Endothelial cell of umbilical vein (primary cell): ENCODE measurements around the gene SLC14A1. TPM values are rescaled to one million over a fixed set of nuclear protein-coding genes. Genes with fewer than 3 reads are reported as not detected.

Source experiments
- BruUV-seq: library from RNA; stranded (reverse); fragments of 400-500 nt; replicated peaks from 2 replicates; lab custom pipeline; 2021; lab: Mats Ljungman, UMichigan
- CTCF ChIA-PET: fragments of 300-600, 350-600 bp; sonication (Branson Sonifier 250); formaldehyde crosslinking; loops from one replicate; lab custom pipeline; 2021; ENCODE audit warnings: antibody characterized with exemption, inconsistent platforms; lab: Charles Lee
- POLR2A ChIA-PET: fragments of 300-600, 350-600 bp; sonication (Branson Sonifier 250); formaldehyde crosslinking; loops from one replicate; lab custom pipeline; 2021; ENCODE audit warnings: antibody characterized with exemption, inconsistent platforms; lab: Charles Lee
- DNase-seq: peaks from one replicate; pipeline ENCODE4 v3.0.0-alpha.2; 2011; ENCODE audit warnings: low read depth, low spot score
- FAIRE-seq: peaks from 2 replicates; lab custom pipeline; 2011; peaks lifted over from hg19 to GRCh38; lab: Jason Lieb, UNC
- H2AFZ ChIP-seq: 2 replicates; pipeline ENCODE4 v1.6.0; 2012; ENCODE audit warnings: low read depth, low read length, control low read depth, inconsistent platforms
- H3K27ac ChIP-seq: 2 replicates; pipeline ENCODE4 v1.5.1; 2011; ENCODE audit warnings: low read depth, mild to moderate bottlenecking, control low read depth, low read length, moderate library complexity; ENCODE audit not compliant: insufficient read depth
- H3K27me3 ChIP-seq, 2 experiments: 2 replicates each; pipeline versions ENCODE4 v1.6.0 to v1.6.1; 2011; ENCODE audit warnings: low read length in 2 of 2, mixed read lengths in 1 of 2; ENCODE audit not compliant: control insufficient read depth in 2 of 2, insufficient read depth in 2 of 2
- H3K36me3 ChIP-seq, 2 experiments: 2 replicates in 1 of 2; 3 replicates in 1 of 2; pipeline ENCODE4 v1.5.1; 2011; ENCODE audit warnings: low read length in 2 of 2, mild to moderate bottlenecking in 1 of 2, moderate library complexity in 1 of 2; ENCODE audit not compliant: control insufficient read depth in 2 of 2, insufficient read depth in 2 of 2; ENCODE audit errors: extremely low read depth in 1 of 2
- H3K4me1 ChIP-seq: 3 replicates; pipeline ENCODE4 v1.5.1; 2011; ENCODE audit warnings: mild to moderate bottlenecking, low read length; ENCODE audit not compliant: control insufficient read depth, insufficient read depth; ENCODE audit errors: extremely low read depth
- H3K4me2 ChIP-seq: 2 replicates; pipeline ENCODE4 v1.6.1; 2011; ENCODE audit warnings: low read length, control low read depth, mixed read lengths; ENCODE audit not compliant: insufficient read depth
- H3K4me3 ChIP-seq, 3 experiments: fragments of 200-600 bp in 1 of 3; sonication (generic), shearing (Covaris generic) in 1 of 3; replicated peaks in 1 of 3; 2 replicates each; pipeline ENCODE4 v1.5.1; 2011 to 2016; ENCODE audit warnings: control low read depth in 3 of 3, low read length in 3 of 3, mild to moderate bottlenecking in 2 of 3, inconsistent platforms in 1 of 3, low read depth in 1 of 3, moderate library complexity in 1 of 3; ENCODE audit not compliant: insufficient read depth in 1 of 3
- H3K79me2 ChIP-seq: 2 replicates; pipeline ENCODE4 v1.6.0; 2012; ENCODE audit warnings: low read length, inconsistent platforms; ENCODE audit not compliant: control insufficient read depth, insufficient read depth
- H3K9ac ChIP-seq: replicated peaks from 2 replicates; pipeline ENCODE3; 2011; ENCODE audit warnings: low read length, control low read depth; ENCODE audit not compliant: insufficient read depth; ENCODE audit errors: extremely low read depth
- H3K9me1 ChIP-seq: replicated peaks from 3 replicates; pipeline ENCODE4 v1.6.0; 2011; ENCODE audit warnings: mild to moderate bottlenecking, low read length; ENCODE audit not compliant: control insufficient read depth, insufficient read depth; ENCODE audit errors: extremely low read depth
- H3K9me3 ChIP-seq: replicated peaks from 2 replicates; pipeline ENCODE4 v1.5.1; 2012; ENCODE audit warnings: low read length, inconsistent platforms; ENCODE audit not compliant: control insufficient read depth, insufficient read depth
- H4K20me1 ChIP-seq: replicated peaks from 2 replicates; pipeline ENCODE3; 2011; ENCODE audit warnings: mild to moderate bottlenecking, low read length; ENCODE audit not compliant: control insufficient read depth, insufficient read depth; ENCODE audit errors: extremely low read depth
- CTCF ChIP-seq, 2 donors: IDR thresholded peaks; 1 replicate in 1 of 2; 2 replicates in 1 of 2; pipeline ENCODE4 v1.5.1; 2011; ENCODE audit warnings: low read length in 2 of 2, mild to moderate bottlenecking in 2 of 2, moderate library complexity in 2 of 2, control low read depth in 1 of 2, inconsistent platforms in 1 of 2, low read depth in 1 of 2; ENCODE audit not compliant: insufficient read depth in 1 of 2; ENCODE audit errors: extremely low read depth in 1 of 2
- EZH2 ChIP-seq: IDR thresholded peaks from 2 replicates; pipeline ENCODE4 v1.6.1; 2012; ENCODE audit warnings: borderline replicate concordance, low read depth, mild to moderate bottlenecking, moderate library complexity, low read length, inconsistent platforms; ENCODE audit not compliant: severe bottlenecking
- FOS ChIP-seq: IDR thresholded peaks from 2 replicates; pipeline ENCODE4 v1.6.1; 2011; ENCODE audit warnings: mild to moderate bottlenecking, low read length, moderate library complexity, borderline replicate concordance; ENCODE audit not compliant: insufficient read depth
- GATA2 ChIP-seq: IDR thresholded peaks from 2 replicates; pipeline ENCODE4 v1.7.0; 2011; ENCODE audit warnings: low read depth, mild to moderate bottlenecking, moderate library complexity, mixed read lengths, low read length; ENCODE audit not compliant: insufficient read length, insufficient read depth
- JUN ChIP-seq: IDR thresholded peaks from 2 replicates; pipeline ENCODE4 v1.6.1; 2011; ENCODE audit warnings: borderline replicate concordance, low read depth; ENCODE audit not compliant: insufficient read length, insufficient read depth
- MAX ChIP-seq: IDR thresholded peaks from 2 replicates; pipeline ENCODE4 v1.6.1; 2011; ENCODE audit not compliant: insufficient read depth, insufficient read length
- MYC ChIP-seq: IDR thresholded peaks from one replicate; pipeline ENCODE4 v1.6.1; 2011; ENCODE audit warnings: mild to moderate bottlenecking, low read depth, low read length
- POLR2A ChIP-seq: IDR thresholded peaks from 2 replicates; pipeline ENCODE4 v1.6.1; 2012; ENCODE audit warnings: low read depth, mild to moderate bottlenecking, control low read depth, low read length
- POLR2AphosphoS5 ChIP-seq: IDR thresholded peaks from 2 replicates; pipeline ENCODE4 v1.6.1; 2012; ENCODE audit warnings: low read depth, mild to moderate bottlenecking, control low read depth, low read length, moderate library complexity; ENCODE audit not compliant: insufficient read depth
- dilution Hi-C: fragments of 300-500 bp; cut with MboI; formaldehyde crosslinking; loops from one replicate; pipeline ENCODE4 v1.15.0; 2019; ENCODE audit warnings: low sequenced_read_pairs; ENCODE audit not compliant: extremely low pct_ligation_motif_present
- intact Hi-C: fragments of 100-400 bp; cut with micrococcal nuclease; formaldehyde crosslinking; loops from one replicate; pipeline ENCODE4 v1.10.0; 2022
- polyA plus RNA-seq, 4 experiments: library from polyadenylated mRNA; depleted of rRNA in 3 of 4; stranded (reverse) in 3 of 4; unstranded in 1 of 4; fragments of >200 nt; gene quantifications; 2 replicates each; pipeline versions ENCODE4 v1.2.1 to v1.2.3, GENCODE V29; 2011 to 2012; ENCODE audit warnings: missing spikeins in 1 of 4
- total RNA-seq: library from RNA; stranded (reverse); gene quantifications from 2 replicates; pipeline ENCODE4 v1.2.3, GENCODE V29; 2021

The SLC14A1 gene
- total and polyA plus RNA-seq, 2 donors (not counting 3 experiments of a cell fraction or from before 2014, with no cell fraction given) = not detected

GRCh38 chr18:45786941-45787340, 63.0 kb downstream of the SLC14A1 start:
- no peak overlapping the region for H3K9ac ChIP-seq
- CTCF ChIA-PET = no interaction called here
- no peaks in the 10 kb centered on the region for H3K4me1 ChIP-seq
- H4K20me1 ChIP-seq = no peaks in the 10 kb centered on the region
- FAIRE-seq = no peak
- H3K4me2 ChIP-seq = no peak overlapping the region
- no peak overlapping the region for H2AFZ ChIP-seq
- H3K4me3 ChIP-seq = no peak overlapping the region
- H3K9me3 ChIP-seq = no peaks in the 10 kb centered on the region
- H3K36me3 ChIP-seq = no peaks in the 10 kb centered on the region
- no TSS peak for BruUV-seq
- no peak overlapping the region for H3K27ac ChIP-seq
- no peaks in the 10 kb centered on the region for H3K9me1 ChIP-seq
- intact Hi-C loops = no loop called here
- TF ChIP-seq POLR2AphosphoS5 (no peak), EZH2 (no peak), FOS (no peak), POLR2A (no peak), GATA2 (no peak), MYC (no peak), MAX (no peak), CTCF (IDR thresholded peaks at IDR 0.05; ENCODE audit: extremely low read depth in 1 of 2, insufficient read depth in 1 of 2, low read depth in 1 of 2, low read length in 2 of 2) (no peak), JUN (no peak)
- H3K27me3 ChIP-seq = peaks cover 4 to 11% of the 10 kb centered on the region in 2 experiments
- dilution Hi-C loops = no loop called here
- no peaks in the 10 kb centered on the region for H3K79me2 ChIP-seq
- no peak for DNase-seq
- POLR2A ChIA-PET = interaction anchor here (1.6 kb wide), 1 partner anchor 12 kb away, joined by 3 read pairs; no protein-coding TSS in a partner anchor
